Retinal pigment epithelial cell (primary cell): ENCODE results near the gene RNF149.

Experiments used
- DNase-seq: peaks from one replicate; pipeline ENCODE4 v3.0.0-alpha.2; 2010; ENCODE audit warnings: low read depth
- H3K4me3 ChIP-seq: 2 replicates; pipeline ENCODE4 v1.5.1; 2011; ENCODE audit warnings: mild to moderate bottlenecking, low read length, control low read depth, moderate library complexity
- TF ChIP-seq, protein P1 (sequence below): conservative IDR thresholded peaks from 2 replicates; pipeline ENCODE4 v1.5.1; 2011; ENCODE audit warnings: low read depth, low read length, control low read depth, inconsistent platforms

RNF149 gene

DNA sequence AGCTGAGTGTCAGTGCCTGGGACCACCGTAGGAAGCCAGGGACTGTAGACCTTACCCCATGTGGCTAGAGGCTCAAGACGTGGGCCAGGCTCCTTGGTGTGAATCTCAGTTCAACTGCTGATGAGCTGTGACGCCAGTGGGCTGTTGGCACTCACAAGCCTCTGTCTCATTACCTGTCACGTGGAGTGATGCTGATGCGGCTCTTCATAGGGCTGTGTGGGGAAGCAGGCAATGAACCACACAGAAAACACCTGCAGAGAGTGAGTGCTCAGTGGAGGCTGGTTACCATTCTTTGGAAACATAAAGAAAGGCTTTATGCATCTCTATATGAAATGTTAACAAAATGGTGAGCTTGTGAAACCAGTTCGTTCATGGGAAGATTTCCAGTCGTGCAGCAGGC, 42.7 kb upstream of the RNF149 start:
- TF ChIP-seq, protein P1, sequence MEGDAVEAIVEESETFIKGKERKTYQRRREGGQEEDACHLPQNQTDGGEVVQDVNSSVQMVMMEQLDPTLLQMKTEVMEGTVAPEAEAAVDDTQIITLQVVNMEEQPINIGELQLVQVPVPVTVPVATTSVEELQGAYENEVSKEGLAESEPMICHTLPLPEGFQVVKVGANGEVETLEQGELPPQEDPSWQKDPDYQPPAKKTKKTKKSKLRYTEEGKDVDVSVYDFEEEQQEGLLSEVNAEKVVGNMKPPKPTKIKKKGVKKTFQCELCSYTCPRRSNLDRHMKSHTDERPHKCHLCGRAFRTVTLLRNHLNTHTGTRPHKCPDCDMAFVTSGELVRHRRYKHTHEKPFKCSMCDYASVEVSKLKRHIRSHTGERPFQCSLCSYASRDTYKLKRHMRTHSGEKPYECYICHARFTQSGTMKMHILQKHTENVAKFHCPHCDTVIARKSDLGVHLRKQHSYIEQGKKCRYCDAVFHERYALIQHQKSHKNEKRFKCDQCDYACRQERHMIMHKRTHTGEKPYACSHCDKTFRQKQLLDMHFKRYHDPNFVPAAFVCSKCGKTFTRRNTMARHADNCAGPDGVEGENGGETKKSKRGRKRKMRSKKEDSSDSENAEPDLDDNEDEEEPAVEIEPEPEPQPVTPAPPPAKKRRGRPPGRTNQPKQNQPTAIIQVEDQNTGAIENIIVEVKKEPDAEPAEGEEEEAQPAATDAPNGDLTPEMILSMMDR = no peak
- DNase-seq = no peak
- no peak overlapping the region for H3K4me3 ChIP-seq

DNA sequence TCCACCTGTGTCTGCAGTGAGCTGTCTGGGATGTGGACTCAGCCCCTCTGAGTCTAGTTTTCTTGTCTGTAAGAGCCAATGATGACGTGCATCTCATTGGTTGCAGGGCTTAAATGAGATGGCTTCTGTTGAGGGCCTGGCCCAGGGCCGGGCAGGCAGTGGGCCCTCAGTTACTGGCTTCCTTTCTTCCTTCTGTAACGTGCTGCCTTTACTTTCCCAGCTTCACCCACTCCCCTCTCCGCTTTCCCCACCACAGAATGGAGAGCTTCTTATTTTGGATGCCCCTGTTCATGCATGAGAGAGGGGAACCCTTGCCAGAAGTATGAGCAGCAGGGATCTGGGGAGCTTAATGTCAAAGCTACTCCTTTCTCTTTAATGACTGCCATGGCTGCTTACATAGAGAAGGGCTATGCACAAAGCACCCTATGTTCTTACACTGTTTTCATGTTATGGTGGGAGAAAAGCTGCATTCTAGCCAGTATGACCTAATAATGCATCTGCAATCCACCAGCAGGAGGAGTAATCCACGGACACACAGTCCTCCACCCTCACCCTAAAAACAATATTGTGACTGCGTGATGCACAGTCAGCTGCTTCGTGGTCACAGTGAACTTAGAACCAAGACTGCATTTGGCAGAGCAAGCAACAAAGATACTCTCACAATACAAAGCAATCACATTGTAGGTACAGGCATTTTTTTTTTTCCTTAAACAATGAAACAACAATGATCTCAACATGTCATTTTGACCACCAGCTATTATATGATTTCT, 41.6 kb upstream of the RNF149 start:
- TF ChIP-seq, protein P1 = peak; percentile 67
- no peak for DNase-seq
- H3K4me3 ChIP-seq = no peak overlapping the region

DNA sequence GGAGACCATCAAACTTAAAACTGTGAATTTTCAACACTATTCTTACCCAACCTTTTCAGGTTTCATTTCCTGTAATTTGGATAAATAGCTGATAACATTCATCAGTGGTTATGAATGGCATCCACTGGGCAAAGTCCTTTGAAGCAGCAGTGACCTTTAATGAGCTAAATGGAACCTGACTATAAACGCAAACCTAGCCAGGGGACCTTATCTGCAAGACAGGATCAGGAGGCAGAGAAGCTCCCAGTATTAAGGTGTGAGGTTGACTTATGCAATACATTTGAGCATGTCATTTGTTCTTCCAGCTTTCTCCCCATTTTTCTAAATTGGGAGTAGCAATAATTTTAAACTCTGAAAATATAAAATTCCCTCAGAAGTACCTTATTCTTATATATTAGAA, 40.4 kb upstream of the RNF149 start:
- TF ChIP-seq, protein P1 = no peak
- DNase-seq = no peak
- no peak overlapping the region for H3K4me3 ChIP-seq

DNA sequence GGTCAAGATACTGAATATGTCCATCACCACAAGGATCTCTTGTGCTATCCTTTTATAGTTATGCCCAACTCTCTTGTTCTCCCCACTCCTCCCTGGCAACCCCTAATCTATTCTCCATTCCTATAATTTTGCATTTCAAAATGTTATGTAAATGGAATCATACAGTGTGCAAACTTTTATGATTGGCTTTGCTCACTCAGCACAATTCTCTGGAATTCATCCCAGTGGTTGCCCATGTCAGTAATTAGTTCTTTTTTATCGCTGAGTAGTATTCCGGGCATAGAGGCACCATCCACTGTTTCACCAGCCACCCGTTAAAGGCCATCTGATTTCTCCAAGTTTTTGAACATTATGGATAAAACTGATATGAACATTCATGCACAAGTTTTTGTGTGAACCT, 38.4 kb upstream of the RNF149 start:
- TF ChIP-seq, protein P1 = no peak
- DNase-seq = no peak
- no peak overlapping the region for H3K4me3 ChIP-seq

DNA sequence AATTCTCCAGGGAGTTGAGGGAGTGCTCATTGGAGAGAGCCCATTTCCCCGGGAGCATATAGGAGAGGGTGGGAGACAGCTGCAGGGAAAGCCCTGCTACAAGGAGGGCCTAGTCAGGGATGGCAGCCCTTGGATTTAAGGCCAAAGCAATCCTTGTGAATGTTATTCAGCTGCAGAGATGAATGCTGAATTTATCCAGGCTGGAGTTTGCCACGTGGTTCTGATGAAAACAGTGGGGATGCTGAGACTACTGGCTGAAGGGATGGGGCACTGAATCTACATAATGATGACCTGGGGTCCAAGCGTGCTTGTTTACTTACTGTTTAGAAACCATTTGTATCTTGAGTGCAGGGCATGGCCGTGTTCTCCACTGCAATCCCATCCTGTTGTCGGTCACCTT, 35.6 kb upstream of the RNF149 start:
- TF ChIP-seq, protein P1 = no peak
- no peak for DNase-seq
- H3K4me3 ChIP-seq = no peak overlapping the region

DNA sequence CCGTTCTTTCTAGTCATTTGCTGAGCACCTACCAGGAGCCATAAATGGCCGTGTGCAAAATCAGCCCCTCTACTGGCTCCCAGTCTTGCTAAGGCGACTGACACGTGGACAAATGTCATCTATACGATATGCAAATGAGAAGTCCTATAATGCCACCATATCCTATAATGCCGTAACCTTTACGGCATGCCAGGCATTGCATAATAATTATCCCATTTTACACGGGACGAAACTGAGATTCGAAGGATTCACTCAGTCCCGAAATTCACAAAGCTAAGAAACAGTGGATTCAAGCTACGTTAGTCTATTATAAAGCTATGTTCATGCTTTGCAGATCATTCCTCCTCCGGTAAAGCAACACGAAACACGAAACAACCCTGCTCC, 34.1 kb upstream of the RNF149 start:
- TF ChIP-seq, protein P1 = no peak
- no peak for DNase-seq
- no peak overlapping the region for H3K4me3 ChIP-seq

DNA sequence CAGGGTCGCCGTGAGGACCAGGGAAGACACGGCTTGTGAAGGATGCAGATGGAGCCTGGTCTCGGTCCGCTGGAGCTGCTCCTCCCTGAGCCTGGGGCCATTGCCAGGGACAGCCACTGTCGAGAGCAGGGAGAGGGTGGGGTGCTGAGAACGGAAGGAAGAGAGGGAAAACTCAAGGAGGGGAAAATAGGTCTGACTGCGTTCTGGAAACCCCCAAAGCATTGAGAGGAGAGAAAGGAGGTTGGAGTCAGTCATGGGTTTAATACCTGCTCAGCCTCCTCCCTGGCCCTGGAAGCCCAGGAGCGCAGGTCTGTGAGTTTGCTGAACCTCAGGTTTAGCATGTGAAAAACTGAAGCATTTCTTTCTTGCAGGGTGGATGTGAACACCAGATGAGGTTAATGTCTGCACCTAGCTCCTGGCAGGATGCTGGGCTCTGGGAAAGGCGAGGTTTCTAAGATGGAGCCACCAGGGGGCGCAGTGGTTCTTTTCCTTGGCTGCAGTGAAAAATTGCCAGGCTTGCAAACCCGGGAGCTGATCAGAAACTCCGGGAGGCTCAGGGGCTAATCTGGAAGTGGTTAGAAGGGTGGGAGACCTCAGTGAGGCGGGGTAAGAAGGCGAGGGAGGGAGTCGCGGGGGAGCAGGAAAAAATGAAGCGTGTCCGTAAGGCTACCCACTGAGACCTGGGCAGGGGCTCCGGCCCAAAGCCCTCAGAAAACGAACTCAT, 33.6 kb upstream of the RNF149 start:
- DNase-seq = no peak
- H3K4me3 ChIP-seq = no peak overlapping the region
- TF ChIP-seq, protein P1 = peak; percentile 86
